Mesendoderm (in vitro differentiated cells): ENCODE results near the gene RPS21.

Experiments used
- DNase-seq: peaks from one replicate; pipeline ENCODE4 v3.0.0; 2013
- H2AK5ac ChIP-seq: 2 replicates; pipeline ENCODE4 v1.6.1; 2013; ENCODE audit warnings: low read length, inconsistent platforms
- H2BK120ac ChIP-seq: 2 replicates; pipeline ENCODE4 v1.6.1; 2013; ENCODE audit warnings: low read depth, mild to moderate bottlenecking, low read length, moderate library complexity, mixed read lengths
- H2BK15ac ChIP-seq: replicated peaks from 2 replicates; pipeline ENCODE4 v1.6.1; 2013; ENCODE audit warnings: low read depth, mild to moderate bottlenecking, moderate library complexity
- H2BK5ac ChIP-seq: 2 replicates; pipeline ENCODE4 v1.6.1; 2013; ENCODE audit warnings: low read length, inconsistent platforms
- H3K18ac ChIP-seq: 2 replicates; pipeline ENCODE4 v1.6.1; 2013; ENCODE audit warnings: mild to moderate bottlenecking, low read length, mixed read lengths
- H3K23ac ChIP-seq: one replicate; pipeline ENCODE4 v1.6.1; 2013; ENCODE audit warnings: low read length
- H3K27ac ChIP-seq: 2 replicates; pipeline ENCODE4 v1.5.1; 2013; ENCODE audit warnings: low read depth, mild to moderate bottlenecking, inconsistent platforms, low read length, moderate library complexity
- H3K27me3 ChIP-seq: 2 replicates; pipeline ENCODE4 v1.6.1; 2013; ENCODE audit warnings: low read length, control low read depth, mild to moderate bottlenecking, inconsistent platforms; ENCODE audit not compliant: insufficient read depth, poor library complexity
- H3K36me3 ChIP-seq: 2 replicates; pipeline ENCODE4 v1.6.1; 2013; ENCODE audit warnings: low read length, inconsistent platforms; ENCODE audit not compliant: control insufficient read depth, insufficient read depth
- H3K4ac ChIP-seq: one replicate; pipeline ENCODE4 v1.6.1; 2013; ENCODE audit warnings: low read depth, mild to moderate bottlenecking, low read length, moderate library complexity
- H3K4me1 ChIP-seq: 2 replicates; pipeline ENCODE4 v1.6.1; 2013; ENCODE audit warnings: low read depth, low read length, inconsistent platforms; ENCODE audit not compliant: control insufficient read depth
- H3K4me2 ChIP-seq: 2 replicates; pipeline ENCODE4 v1.6.1; 2013; ENCODE audit warnings: low read length
- H3K4me3 ChIP-seq: 2 replicates; pipeline ENCODE4 v1.5.1; 2013; ENCODE audit warnings: mild to moderate bottlenecking, low read length
- H3K56ac ChIP-seq: one replicate; pipeline ENCODE4 v1.6.1; 2013; ENCODE audit warnings: low read length
- H3K79me1 ChIP-seq: 2 replicates; pipeline ENCODE4 v1.6.1; 2013; ENCODE audit warnings: low read length, inconsistent platforms
- H3K79me2 ChIP-seq: 2 replicates; pipeline ENCODE4 v1.6.1; 2013; ENCODE audit warnings: mild to moderate bottlenecking, low read length; ENCODE audit not compliant: control insufficient read depth, insufficient read depth
- H3K9ac ChIP-seq: 2 replicates; pipeline ENCODE4 v1.6.1; 2013; ENCODE audit warnings: low read length, inconsistent platforms
- H4K5ac ChIP-seq: one replicate; pipeline ENCODE4 v1.6.1; 2013; ENCODE audit warnings: low read length
- H4K8ac ChIP-seq: one replicate; pipeline ENCODE4 v1.6.1; 2013; ENCODE audit warnings: low read depth, mild to moderate bottlenecking, control low read depth, low read length, moderate library complexity
- WGBS: extraction: QIAGEN DNeasy Blood & Tissue Kit; methylation state at CpG from one replicate; pipeline ENCODE4 v1.1.7; 2013; ENCODE audit warnings: low lambda C conversion rate, missing lambda C conversion rate; ENCODE audit not compliant: insufficient coverage; ENCODE audit errors: extremely low coverage; 5-methylcytosine and 5-hydroxymethylcytosine counted together

Gene RPS21

GRCh38 chr20:62392077-62392418 is 5.1 kb downstream of the RPS21 start:
- H2BK5ac ChIP-seq = no peak overlapping the region
- H3K4ac ChIP-seq = no peak overlapping the region
- H3K23ac ChIP-seq = no peak overlapping the region
- no peak for DNase-seq
- WGBS = no CpG with 5 or more reads among the region's 10 CpGs
- H4K8ac ChIP-seq = no peak overlapping the region
- H3K18ac ChIP-seq = no peak overlapping the region
- no peak overlapping the region for H3K27ac ChIP-seq
- H3K4me1 ChIP-seq = no peaks in the 10 kb centered on the region
- no peak overlapping the region for H2BK15ac ChIP-seq
- H3K4me2 ChIP-seq = no peak overlapping the region
- no peak overlapping the region for H3K4me3 ChIP-seq
- H2BK120ac ChIP-seq = no peak overlapping the region
- peaks cover 8% of the 10 kb centered on the region for H3K36me3 ChIP-seq
- no peak overlapping the region for H3K56ac ChIP-seq
- H3K79me1 ChIP-seq = peaks cover 15% of the 10 kb centered on the region
- peaks cover 12% of the 10 kb centered on the region for H3K79me2 ChIP-seq
- no peaks in the 10 kb centered on the region for H3K27me3 ChIP-seq
- H2AK5ac ChIP-seq = no peak overlapping the region
- no peak overlapping the region for H3K9ac ChIP-seq
- no peak overlapping the region for H4K5ac ChIP-seq

- H2BK120ac ChIP-seq = no peak overlapping the region
- peaks cover 5% of the 10 kb centered on the region for H3K79me2 ChIP-seq
- H3K4me2 ChIP-seq = no peak overlapping the region
- no CpG with 5 or more reads among the region's 21 CpGs for WGBS
- H3K23ac ChIP-seq = no peak overlapping the region
- no peak overlapping the region for H2BK15ac ChIP-seq
- no peak overlapping the region for H3K9ac ChIP-seq
- H3K79me1 ChIP-seq = peaks cover 10% of the 10 kb centered on the region
- H3K4me1 ChIP-seq = no peaks in the 10 kb centered on the region
- no peak overlapping the region for H4K8ac ChIP-seq
- H2AK5ac ChIP-seq = no peak overlapping the region
- no peak overlapping the region for H3K18ac ChIP-seq
- H3K4me3 ChIP-seq = no peak overlapping the region
- H3K27ac ChIP-seq = no peak overlapping the region
- H3K36me3 ChIP-seq = peaks cover 8% of the 10 kb centered on the region
- no peak overlapping the region for H3K56ac ChIP-seq
- no peak overlapping the region for H4K5ac ChIP-seq
- DNase-seq = no peak
- H2BK5ac ChIP-seq = no peak overlapping the region
- no peaks in the 10 kb centered on the region for H3K27me3 ChIP-seq
- no peak overlapping the region for H3K4ac ChIP-seq
Measured at GRCh38 chr20:62392621-62393334, 5.9 kb downstream of the RPS21 start.

- no peak overlapping the region for H3K27ac ChIP-seq
Measured at GRCh38 chr20:62393335-62393665, 6.4 kb downstream of the RPS21 start.

GRCh38 chr20:62393830-62394229 is 6.9 kb downstream of the RPS21 start:
- Histone ChIP-seq H4K5ac (no peak overlapping the region), H3K56ac (no peak overlapping the region), H2BK15ac (no peak overlapping the region), H3K79me2 (no peaks in the 10 kb centered on the region), H3K79me1 (peaks cover 4% of the 10 kb centered on the region), H3K18ac (no peak overlapping the region), H3K4ac (no peak overlapping the region), H2AK5ac (no peak overlapping the region), H2BK5ac (no peak overlapping the region), H3K4me1 (no peaks in the 10 kb centered on the region), H3K4me2 (no peak overlapping the region), H3K27ac (no peak overlapping the region), H3K23ac (no peak overlapping the region), H3K4me3 (no peak overlapping the region), H3K27me3 (no peaks in the 10 kb centered on the region), H4K8ac (no peak overlapping the region), H2BK120ac (no peak overlapping the region), H3K9ac (no peak overlapping the region), H3K36me3 (peaks cover 3% of the 10 kb centered on the region)
- no peak for DNase-seq
- WGBS = no CpG with 5 or more reads among the region's 24 CpGs

More at GRCh38 chr20:62393335-62393665, 6.4 kb downstream of the RPS21 start:
- H4K5ac ChIP-seq = no peak overlapping the region
- H2BK15ac ChIP-seq = no peak overlapping the region
- no peak overlapping the region for H3K4me2 ChIP-seq
- H2BK120ac ChIP-seq = no peak overlapping the region
- H3K23ac ChIP-seq = no peak overlapping the region
- DNase-seq = no peak
- H3K36me3 ChIP-seq = peaks cover 7% of the 10 kb centered on the region
- no peak overlapping the region for H4K8ac ChIP-seq
- H3K27me3 ChIP-seq = no peaks in the 10 kb centered on the region
- no CpG with 5 or more reads among the region's 12 CpGs for WGBS
- no peak overlapping the region for H3K4ac ChIP-seq
- no peak overlapping the region for H2BK5ac ChIP-seq
- H3K56ac ChIP-seq = no peak overlapping the region
- H3K4me1 ChIP-seq = no peaks in the 10 kb centered on the region
- H3K18ac ChIP-seq = no peak overlapping the region
- H3K9ac ChIP-seq = no peak overlapping the region
- no peak overlapping the region for H3K4me3 ChIP-seq
- H3K79me1 ChIP-seq = peaks cover 5% of the 10 kb centered on the region
- H3K79me2 ChIP-seq = peaks cover 2% of the 10 kb centered on the region
- no peak overlapping the region for H2AK5ac ChIP-seq

GRCh38 chr20:62394248-62395245 is 7.6 kb downstream of the RPS21 start:
- no peaks in the 10 kb centered on the region for H3K79me1 ChIP-seq
- H4K5ac ChIP-seq = no peak overlapping the region
- no peak overlapping the region for H3K18ac ChIP-seq
- WGBS = no CpG with 5 or more reads among the region's 44 CpGs
- H4K8ac ChIP-seq = no peak overlapping the region
- H3K4me2 ChIP-seq = no peak overlapping the region
- H3K79me2 ChIP-seq = no peaks in the 10 kb centered on the region
- H3K36me3 ChIP-seq = peaks cover 3% of the 10 kb centered on the region
- H2BK5ac ChIP-seq = no peak overlapping the region
- H3K4ac ChIP-seq = no peak overlapping the region
- H3K4me1 ChIP-seq = no peaks in the 10 kb centered on the region
- no peak overlapping the region for H2BK120ac ChIP-seq
- no peak overlapping the region for H3K23ac ChIP-seq
- DNase-seq = no peak
- H2BK15ac ChIP-seq = no peak overlapping the region
- no peak overlapping the region for H3K27ac ChIP-seq
- no peak overlapping the region for H2AK5ac ChIP-seq
- H3K9ac ChIP-seq = no peak overlapping the region
- no peak overlapping the region for H3K56ac ChIP-seq
- no peaks in the 10 kb centered on the region for H3K27me3 ChIP-seq
- H3K4me3 ChIP-seq = no peak overlapping the region
